Right renal pelvis (tissue), 4 donors: ENCODE measurements around the gene COL18A1. TPM values are rescaled to one million over a fixed set of nuclear protein-coding genes. Genes with fewer than 3 reads are reported as not detected.

Source experiments
- DNase-seq, 4 donors: peaks; one replicate each; pipeline ENCODE4 v3.0.0-alpha.2; 2013; ENCODE audit warnings: low read depth in 4 of 4, low spot score in 3 of 4, missing footprints in 1 of 4
- polyA plus RNA-seq, 4 donors: library from polyadenylated mRNA; unstranded; fragments of 120-200 nt; gene quantifications; one replicate each; pipeline ENCODE4 v1.2.1, GENCODE V29; 2013; ENCODE audit not compliant: insufficient read length in 4 of 4

The COL18A1 gene
- polyA plus RNA-seq, 4 donors = 135 to 240 (median 143) TPM

DNA sequence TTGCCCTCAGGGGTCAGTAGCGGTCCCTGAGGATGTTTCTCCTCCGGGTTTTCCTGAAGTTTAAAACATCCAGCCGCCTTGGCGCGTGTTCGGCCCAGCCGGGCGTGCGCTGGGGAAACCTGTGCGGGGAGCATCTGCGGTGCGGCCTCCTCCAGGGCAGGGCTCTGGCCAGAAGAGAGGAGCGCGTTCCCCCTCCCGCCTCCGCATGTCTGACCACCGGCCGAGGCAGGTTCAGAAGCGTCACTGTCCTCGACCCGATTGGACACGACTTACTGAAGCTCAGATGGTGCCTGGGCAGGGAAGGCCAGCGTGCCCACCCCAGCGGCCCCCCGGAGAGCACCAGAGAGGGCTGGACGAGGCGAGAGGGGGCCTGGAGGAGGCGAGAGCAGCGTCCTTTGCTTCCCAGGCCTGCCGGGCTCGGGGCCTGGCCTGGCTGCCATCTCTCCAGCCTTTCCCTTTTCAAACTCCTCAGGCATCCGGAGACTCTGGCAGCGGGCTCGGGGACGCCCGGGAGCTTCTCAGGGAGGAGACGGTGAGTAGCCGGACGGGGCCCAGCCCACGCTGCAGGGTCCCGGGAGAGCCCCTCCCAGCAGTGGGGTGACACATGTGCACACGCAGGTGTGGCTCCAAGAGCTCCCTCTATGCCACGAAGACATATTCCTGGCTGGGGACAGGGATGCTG is 70.2 kb downstream of the COL18A1 start:
- DNase-seq = no peak

DNA sequence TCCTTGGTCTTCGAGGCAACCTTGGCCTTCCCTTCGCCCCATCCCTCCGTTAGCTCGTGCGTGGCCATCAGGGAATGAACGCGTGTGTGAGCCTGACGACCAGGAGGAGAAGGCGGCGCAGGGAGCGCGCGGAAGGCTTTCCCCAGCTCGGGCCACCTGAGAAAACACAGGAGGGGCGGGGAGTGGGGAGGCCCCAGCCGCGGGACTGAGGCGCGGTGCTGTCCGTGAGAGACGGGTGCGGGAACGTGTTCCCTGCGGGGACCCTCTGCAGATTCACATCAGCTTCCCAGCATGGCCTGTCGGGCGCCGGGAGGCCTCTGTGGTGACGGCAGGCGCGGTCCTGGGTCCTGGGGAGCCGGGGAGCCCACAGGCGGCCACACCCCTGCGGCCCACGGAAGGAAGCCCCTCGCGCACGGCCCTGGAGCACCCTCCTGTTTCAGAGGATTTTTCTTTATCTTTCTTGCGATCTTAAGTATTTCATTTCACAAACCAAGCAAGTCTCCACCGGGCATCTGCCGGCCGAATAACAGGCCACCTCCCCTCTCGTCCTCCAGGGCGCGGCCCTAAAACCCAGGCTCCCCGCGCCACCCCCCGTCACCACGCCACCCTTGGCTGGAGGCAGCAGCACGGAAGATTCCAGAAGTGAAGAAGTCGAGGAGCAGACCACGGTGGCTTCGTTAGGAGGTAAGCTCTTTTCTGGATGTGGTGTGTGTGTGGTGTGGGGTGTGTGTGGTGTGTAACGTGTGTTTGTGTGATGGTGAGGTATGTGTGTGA is 71.0 kb downstream of the COL18A1 start:
- DNase-seq = no peak

DNA sequence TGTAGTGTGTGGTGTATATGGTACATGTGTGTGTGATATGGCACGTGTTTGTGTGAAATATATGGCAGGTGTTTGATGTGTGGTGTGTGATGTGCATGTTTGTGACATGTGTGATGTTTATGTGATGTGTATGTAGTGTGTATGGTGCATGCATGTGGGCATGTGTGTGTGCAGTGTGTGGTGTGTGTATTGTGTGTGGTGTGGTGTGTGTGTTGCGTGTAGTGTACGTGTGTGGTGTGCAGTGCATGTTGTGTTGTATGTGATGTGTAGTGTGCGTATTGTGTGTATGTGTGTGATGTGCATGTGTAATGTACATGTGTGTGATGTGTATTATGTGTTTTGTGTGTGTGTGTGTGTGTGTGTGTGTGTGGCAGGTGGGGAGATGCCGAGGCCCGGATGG is 71.6 kb downstream of the COL18A1 start:
- no peak for DNase-seq

DNA sequence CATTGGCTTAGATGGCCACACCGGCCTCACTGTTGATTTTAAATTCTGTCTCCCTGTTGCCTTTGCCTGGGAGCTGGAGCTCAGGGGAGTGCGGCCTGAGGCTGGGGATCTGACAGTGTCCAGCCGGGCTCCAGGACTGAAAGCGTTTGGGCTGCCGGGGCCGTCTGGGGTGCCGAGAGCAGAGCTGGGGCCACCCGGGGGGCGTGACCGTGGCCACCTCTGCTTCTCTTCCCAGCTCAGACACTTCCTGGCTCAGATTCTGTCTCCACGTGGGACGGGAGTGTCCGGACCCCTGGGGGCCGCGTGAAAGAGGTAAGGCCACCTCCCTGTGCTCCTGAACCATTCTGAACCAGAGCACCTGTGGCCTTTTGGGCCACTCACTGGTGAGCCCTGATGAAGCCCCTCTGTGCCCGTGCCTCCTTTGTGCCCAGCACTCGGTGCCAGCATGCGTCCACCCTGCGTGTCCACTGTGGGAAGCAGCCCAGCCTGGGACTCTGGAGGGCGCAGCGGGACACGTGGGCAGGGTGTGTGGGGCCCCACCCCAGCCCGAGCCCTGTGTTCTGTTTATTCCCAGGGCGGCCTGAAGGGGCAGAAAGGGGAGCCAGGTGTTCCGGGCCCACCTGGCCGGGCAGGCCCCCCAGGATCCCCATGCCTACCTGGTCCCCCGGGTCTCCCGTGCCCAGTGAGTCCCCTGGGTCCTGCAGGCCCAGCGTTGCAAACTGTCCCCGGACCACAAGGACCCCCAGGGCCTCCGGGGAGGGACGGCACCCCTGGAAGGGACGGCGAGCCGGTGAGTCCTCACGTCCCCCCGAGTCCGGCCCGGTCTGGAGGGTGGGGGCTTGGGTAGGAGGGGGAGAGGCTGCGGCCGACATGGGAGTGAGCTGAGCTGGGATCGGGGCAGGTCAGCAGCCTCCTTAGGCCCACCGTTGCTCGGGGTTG is 72.5 kb downstream of the COL18A1 start:
- DNase-seq = no peak

DNA sequence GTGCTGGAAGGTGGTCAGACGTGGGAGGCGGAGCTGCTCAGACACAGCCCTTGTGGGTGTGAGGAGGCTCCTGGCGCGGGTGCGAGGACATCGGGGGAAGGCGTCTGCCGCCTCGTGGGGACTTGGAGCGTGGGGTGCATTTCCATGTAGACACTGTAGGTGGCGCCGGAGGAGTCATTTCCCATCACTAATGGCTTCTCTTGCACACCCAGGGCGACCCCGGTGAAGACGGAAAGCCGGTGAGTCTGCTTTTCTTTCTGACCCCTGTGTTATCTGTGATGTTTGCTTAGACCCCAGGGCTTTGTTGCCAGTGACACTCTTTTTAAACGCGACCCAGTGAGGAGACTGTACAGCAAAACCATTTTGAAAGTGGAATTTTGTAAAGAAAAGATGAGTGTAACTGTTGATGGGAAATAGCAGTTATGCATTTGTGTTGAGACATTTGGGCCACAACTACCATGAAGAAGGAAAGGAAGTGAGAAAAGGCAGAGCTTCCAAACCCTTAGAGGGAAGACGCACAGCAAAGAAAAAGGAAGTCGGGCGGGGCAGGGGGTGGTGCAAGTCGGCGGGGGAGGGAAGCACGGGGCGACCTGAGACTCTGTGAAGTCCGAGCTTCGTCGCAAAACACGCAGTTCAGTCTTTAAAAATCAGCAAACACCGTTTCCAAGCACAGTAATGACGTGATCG is 73.3 kb downstream of the COL18A1 start:
- DNase-seq = peak in 1 of 4 donors; percentile 36

DNA sequence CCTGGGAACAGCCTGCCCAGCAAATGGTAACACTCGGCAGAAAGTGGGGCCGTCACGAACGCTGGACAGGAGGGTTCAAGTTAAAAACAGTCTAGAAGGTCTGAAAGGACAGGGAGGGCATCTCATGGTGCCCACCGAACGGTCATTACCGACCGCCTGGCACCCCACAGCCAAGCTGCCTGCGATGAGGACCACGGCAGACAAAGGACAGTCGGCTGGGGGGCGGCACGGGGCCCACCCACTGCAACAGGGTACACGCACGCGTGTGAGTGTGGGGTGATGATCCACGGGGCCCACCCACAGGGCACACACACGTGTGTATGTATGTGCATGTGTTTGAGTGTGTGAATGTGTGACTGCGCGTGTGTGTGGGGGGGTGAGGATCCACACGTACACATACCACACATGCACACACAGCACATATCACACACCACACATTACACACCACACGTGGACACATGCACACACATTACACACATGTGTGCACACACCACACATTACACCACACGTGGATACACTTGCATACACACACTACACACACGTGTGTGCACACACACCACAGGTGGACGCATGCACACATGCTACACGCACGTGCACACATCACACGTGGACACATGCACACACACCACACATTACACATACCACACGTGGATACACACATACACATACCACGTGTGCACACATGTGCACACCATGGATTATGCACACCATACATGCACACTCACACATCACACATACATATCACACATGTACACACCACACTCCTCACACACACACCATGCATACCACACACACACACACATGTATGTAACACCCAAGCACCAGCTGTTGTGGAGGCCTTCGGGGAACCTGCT is 74.1 kb downstream of the COL18A1 start:
- no peak for DNase-seq

DNA sequence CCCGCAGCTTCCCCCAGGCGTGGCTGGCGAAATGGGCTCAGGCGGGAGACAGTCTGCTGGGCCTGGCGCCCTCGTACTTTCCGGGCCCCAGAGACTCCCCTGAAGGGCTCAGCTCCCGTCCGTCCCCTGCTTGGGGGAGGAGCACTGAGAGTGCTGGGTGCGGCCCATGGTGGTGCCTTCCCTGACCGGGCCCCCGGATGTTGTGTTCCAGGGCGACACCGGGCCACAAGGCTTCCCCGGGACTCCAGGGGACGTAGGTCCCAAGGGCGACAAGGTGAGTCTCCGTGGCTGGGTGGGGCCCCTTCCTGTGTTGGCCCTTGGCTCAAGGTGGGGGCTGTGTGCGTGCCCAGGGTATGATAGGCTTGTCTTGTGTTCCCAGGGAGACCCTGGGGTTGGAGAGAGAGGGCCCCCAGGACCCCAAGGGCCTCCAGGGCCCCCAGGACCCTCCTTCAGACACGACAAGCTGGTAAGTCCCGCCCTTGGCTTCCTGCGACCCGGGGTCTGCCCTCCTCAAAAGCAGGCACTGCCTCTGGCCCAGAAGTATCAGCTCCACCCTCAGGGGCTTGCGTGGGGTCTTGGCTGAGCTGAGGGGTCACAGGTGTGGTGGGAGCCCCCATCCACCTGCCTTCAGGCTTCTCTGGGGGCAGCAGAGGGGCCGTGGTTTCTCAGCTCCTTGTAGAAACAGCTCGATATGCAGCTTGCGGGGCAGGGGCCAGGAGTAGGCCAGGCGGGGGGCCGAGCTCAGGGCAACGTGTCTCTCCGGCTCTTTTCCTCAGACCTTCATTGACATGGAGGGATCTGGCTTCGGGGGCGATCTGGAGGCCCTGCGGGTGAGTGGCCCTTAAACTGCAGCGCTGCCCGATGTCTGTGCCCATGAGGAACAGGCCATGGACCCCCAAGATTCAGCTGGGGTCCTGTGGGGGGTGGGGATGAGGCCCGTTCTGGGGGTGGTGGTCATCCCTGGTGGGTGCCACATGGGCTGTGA is 75.0 kb downstream of the COL18A1 start:
- no peak for DNase-seq

DNA sequence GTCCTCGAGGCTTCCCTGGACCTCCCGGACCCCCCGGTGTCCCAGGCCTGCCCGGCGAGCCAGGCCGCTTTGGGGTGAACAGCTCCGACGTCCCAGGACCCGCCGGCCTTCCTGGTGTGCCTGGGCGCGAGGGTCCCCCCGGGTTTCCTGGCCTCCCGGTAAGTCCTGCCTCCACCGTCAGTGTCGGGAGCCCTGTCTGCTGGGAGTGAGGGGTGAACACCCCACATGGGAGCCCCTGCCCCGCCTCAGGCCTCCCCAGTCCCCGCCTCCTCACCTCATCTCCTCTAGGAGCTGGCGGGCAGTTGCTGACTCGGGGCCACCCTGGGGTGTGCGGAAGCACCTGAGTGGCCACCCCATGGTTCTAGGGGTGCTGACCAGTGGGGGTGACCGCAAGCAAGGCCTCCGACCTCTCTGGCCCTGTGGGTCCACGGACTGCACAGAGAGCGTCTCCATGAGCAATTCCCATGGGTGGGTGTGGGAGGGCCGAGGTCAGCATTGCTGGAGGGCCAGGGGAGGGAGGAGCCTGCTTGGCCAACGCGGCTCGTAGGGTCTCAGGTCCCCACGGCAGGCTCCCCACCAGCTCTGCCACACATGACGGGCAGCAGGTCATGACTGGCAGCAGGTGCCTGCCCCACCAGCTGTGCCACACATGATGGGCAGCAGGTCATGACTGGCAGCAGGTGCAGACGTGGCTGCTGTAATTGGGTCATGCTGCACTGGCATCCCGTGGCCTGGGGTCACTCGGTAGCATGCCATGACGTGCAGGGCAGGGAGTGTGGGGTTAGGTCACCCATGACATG is 75.9 kb downstream of the COL18A1 start:
- no peak for DNase-seq

DNA sequence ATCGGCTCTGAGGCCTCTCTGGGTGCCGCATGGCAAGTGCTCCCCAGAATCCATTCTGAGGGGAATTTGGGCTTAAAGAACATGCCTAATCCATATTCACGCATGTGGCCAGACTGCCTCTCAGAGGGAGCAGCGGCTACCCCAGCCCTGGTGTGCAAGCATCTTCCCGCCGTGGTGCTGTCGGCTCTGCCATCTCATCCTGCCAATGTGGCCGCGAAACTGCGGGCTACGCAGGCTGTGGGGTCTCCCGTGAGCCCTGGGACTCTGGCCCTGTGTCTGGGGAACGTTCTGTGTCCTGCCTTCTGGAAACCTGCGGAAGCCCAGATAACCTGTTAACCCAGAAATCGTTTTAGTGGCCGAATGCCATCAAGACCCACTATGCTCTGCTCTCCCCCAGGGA is 76.6 kb downstream of the COL18A1 start:
- no peak for DNase-seq

DNA sequence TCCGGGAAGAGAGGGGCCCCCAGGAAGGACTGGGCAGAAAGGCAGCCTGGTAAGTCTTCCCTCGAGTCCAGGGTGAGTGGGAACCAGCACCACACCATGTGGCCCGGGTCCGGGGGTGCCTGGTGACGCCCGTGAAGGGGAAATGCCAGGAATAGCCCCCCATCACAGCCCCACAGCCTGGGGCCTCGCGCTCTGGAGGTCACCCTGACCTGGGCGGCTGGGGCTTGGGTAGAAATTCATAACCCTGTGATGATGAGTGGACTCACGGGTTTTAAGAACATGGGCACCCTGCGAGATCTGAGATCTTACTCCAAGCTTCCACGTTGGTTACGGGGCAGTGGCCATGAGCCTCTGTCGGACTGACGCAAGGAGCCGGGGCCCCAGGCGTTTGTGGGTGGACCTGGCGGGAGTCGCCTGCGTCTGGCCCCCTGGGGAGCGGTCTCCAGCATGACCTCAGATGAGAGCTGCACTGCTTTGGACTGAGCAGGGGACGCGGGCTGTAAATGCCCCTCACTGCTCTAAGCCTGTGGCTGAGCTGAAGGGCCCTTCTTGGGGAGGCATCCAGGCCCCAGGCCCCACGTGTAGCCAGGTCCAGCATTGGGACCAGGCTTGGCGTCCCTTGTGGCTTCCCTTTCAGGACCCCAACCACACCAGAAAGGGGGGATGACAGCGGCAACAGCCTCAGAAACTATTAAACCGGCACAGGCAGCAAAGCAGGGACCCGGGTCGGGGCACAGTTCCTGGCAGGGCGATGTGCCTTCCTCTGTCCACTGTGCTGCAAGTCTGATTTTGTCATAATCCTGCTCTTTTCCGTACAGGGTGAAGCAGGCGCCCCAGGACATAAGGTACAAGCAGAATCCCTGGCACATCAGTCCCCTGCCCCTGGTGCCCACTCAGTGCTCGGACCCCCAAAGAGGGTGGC is 77.3 kb downstream of the COL18A1 start:
- no peak for DNase-seq

DNA sequence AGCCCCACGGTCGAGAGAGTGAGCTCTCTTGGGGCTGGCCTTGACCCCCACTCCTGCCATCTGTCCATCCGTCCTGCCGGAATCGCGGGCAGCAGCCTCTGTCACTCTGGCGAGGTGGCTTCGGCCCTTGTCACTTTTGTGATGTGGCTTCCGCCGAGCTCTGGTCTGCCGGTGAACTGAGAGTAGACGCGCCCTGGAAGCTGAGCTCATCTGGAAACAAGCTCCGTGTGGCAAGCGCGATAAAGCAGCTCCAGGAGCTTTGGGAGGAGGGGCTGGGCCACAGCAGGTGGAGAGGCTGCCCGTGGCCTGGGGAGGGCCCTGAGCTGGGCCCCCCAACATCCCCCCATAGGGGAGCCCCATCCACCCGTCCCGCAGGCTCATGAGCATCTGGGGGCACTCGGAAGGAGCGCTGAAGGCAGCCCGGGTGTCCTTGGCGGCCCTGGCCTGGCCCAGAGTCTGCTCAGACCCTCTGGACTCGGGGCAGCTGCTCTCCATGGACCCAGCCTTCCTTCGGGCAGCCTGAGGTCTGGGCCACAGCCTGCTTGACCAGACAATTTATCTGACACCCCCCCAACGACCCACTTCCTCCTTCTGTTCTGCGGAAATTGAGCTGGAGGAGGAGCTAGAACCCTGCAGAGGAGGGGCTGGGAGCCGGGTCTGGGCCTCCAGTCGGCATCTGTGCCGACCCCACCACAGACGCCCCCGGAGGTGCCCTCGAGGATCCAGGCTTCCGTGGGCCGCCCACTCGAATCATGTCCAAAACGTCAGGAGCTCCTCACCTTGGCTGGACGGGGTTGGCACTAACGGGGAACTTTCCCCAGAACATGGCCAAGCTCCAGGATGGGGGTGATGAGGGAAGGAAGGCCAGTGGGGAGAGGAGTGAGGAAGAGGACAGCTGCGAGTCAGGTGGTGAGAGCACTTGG is 78.2 kb downstream of the COL18A1 start:
- DNase-seq = no peak

DNA sequence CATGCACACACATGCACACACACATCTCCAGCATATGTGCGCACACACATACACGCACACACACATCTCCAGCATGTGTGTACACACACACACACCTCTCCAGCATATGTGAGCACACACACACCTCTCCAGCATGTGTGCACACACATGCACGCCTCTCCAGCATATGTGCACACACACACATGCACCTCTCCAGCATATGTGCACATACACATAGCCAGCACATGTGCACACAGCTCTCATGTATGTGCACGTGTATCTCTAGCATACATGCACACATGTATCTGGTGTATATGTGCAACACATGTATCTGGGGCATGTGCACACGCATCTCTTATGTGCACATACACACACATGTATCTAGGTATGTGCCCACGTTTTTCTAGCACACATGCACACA is 79.4 kb downstream of the COL18A1 start:
- no peak for DNase-seq

DNA sequence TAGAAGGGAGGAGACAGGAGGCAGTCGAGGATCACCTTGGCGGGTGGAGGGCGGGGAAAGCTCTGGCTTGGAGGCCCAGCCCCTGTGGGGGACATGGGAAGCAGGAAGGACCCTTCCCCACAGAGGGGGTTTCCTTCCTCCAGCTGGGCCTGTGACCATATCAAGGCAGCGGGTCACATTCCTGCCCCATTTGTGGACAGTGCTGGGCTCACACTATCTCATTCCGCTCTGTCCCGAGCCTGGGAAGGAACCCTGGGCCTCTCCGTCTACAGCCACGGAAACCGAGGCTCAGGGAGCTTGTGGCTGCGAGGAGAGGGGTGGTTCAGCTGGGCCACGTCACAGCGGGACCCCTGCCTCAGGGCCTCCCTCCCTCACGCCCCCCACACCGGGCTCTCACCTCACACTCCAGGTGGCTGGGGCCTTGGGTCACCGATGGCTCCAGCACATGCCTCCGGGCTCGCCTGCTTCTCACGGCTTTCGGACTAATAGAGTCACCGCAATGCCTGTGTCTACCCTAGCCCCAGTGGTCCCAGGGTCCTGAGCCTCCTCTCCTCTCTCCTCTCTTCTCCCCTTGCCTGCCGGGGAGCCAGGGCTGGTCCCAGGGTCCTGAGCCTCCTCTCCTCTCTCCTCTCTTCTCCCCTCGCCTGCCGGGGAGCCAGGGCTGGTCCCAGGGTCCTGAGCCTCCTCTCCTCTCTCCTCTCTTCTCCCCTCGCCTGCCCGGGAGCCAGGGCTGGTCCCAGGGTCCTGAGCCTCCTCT is 80.9 kb downstream of the COL18A1 start:
- DNase-seq = no peak

DNA sequence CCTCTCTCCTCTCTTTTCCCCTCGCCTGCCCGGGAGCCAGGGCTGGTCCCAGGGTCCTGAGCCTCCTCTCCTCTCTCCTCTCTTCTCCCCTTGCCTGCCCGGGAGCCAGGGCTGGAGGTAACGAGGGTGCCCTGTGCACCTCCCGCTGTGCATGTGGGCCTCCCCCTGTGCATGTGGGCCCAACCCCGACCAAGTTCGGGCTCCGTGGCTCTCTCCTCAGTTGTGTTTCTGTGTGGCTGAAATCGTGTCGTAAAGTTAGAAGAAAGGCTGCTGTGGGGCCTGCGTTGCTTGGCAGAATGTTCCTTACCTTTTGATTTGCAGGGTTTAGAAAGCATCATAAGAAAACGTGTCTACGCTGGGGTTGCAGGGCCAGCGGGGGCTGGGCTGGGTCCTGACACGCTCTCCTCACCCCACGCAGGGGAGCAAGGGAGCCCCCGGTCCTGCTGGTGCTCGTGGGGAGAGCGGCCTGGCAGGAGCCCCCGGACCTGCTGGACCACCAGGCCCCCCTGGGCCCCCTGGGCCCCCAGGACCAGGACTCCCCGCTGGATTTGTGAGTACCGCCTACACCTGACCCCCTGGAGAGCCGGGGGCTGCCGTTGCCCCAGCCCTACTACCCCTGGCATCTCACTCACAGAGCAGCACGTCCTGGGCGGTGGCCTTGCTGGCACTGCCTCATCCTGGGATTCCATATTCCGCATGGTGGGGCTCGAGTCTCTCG is 81.6 kb downstream of the COL18A1 start:
- no peak for DNase-seq
